ENCODE measurements around the gene OR8B3. TPM values are rescaled to one million over a fixed set of nuclear protein-coding genes. Genes with fewer than 3 reads are reported as not detected.

The OR8B3 gene
- total RNA-seq (not detected), total RNA-seq (0 reads per million in 29 experiments)
- not detected for total RNA-seq (2013)

- Mint-ChIP-seq H3K27me3 (no peaks in the 10 kb centered on the region), H3K4me1 (peaks cover 0 to 2% (median 0%) of the 10 kb centered on the region in 3 donors), H3K27ac (no peak within 1 kb of the TSS), H3K9me3 (no peaks in the 10 kb centered on the region), H3K4me3 (no peak within 1 kb of the TSS), H3K36me3 (no peaks in the 10 kb centered on the region)
- H3K4me3 ChIP-seq (ENCODE audit: control insufficient read depth in 1 of 2, extremely low read depth in 1 of 2, low read length in 1 of 2), result no peak within 1 kb of the TSS
- DNase-seq, result no peak
- H3K27me3 ChIP-seq (replicated peaks in 1 of 2; ENCODE audit: control insufficient read depth in 2 of 2, extremely low read depth in 1 of 2, insufficient read depth in 2 of 2, low read length in 1 of 2), result no peaks in the 10 kb centered on the region
- H3K9me3 ChIP-seq, result no peaks in the 10 kb centered on the region
- no peaks in the 10 kb centered on the region for H3K4me1 ChIP-seq (ENCODE audit: control insufficient read depth in 1 of 2, extremely low read depth in 1 of 2, insufficient read depth in 2 of 2, low read length in 2 of 2)
- no peak within 1 kb of the TSS for H3K27ac ChIP-seq (ENCODE audit: low read length)
- H3K36me3 ChIP-seq (ENCODE audit: control insufficient read depth in 2 of 2, extremely low read depth in 1 of 2, insufficient read depth in 1 of 2, low read length in 1 of 2), result no peaks in the 10 kb centered on the region
- ChIA-PET CTCF (no interaction called here), POLR2A (no interaction called here)
- ATAC-seq (replicated peaks in 1 of 4), result no peak
Measured at GRCh38 chr11:124398924-124399323, at the start of gene OR8B3. Gene OR8B3, minus strand, starts transcription at chr11:124399024. Its CDS starts 1,673 bp downstream, at chr11:124397351.

- ChIA-PET CTCF (no interaction called here), POLR2A (no interaction called here)
- Mint-ChIP-seq H3K4me3 (no peak overlapping the region), H3K4me1 (no peaks in the 10 kb centered on the region), H3K9me3 (peaks cover 4 to 18% (median 5%) of the 10 kb centered on the region in 3 donors), H3K27ac (no peak overlapping the region), H3K27me3 (peaks cover 2 to 15% of the 10 kb centered on the region in 2 donors), H3K36me3 (no peaks in the 10 kb centered on the region)
- H3K36me3 ChIP-seq (ENCODE audit: control insufficient read depth in 2 of 2, extremely low read depth in 1 of 2, insufficient read depth in 1 of 2, low read length in 1 of 2), result no peaks in the 10 kb centered on the region
- 63% methylated on average over 1 of the region's 1 CpG for WGBS (ENCODE audit: insufficient coverage)
- ATAC-seq (replicated peaks in 1 of 4) (no peak), DNase-seq (no peak)
- H3K4me1 ChIP-seq (ENCODE audit: control insufficient read depth in 1 of 2, extremely low read depth in 1 of 2, insufficient read depth in 2 of 2, low read length in 2 of 2), result no peaks in the 10 kb centered on the region
- H3K4me3 ChIP-seq (ENCODE audit: control insufficient read depth in 1 of 2, extremely low read depth in 1 of 2, low read length in 1 of 2), result no peak overlapping the region
- no peaks in the 10 kb centered on the region for H3K27me3 ChIP-seq (replicated peaks in 1 of 2; ENCODE audit: control insufficient read depth in 2 of 2, extremely low read depth in 1 of 2, insufficient read depth in 2 of 2, low read length in 1 of 2)
- H3K27ac ChIP-seq (ENCODE audit: low read length), result no peak overlapping the region
- no peaks in the 10 kb centered on the region for H3K9me3 ChIP-seq
Measured at GRCh38 chr11:124446916-124447315, 48.1 kb upstream of the OR8B3 start.

GRCh38 chr11:124445646-124446150 lies 46.9 kb upstream of the OR8B3 start, which contains the start of gene OR8B8:
Gene OR8B8, minus strand, starts transcription at chr11:124445696. Its CDS starts 4,611 bp downstream, at chr11:124441085.
- ChIA-PET POLR2A (no interaction called here), CTCF (no interaction called here)
- peaks cover 2 to 11% (median 6%) of the 10 kb centered on the region in 3 donors for H3K9me3 Mint-ChIP-seq
- Histone ChIP-seq H3K27ac (ENCODE audit: low read length) (no peak within 1 kb of the TSS), H3K4me1 (ENCODE audit: control insufficient read depth in 1 of 2, extremely low read depth in 1 of 2, insufficient read depth in 2 of 2, low read length in 2 of 2) (no peaks in the 10 kb centered on the region), H3K27me3 (replicated peaks in 1 of 2; ENCODE audit: control insufficient read depth in 2 of 2, extremely low read depth in 1 of 2, insufficient read depth in 2 of 2, low read length in 1 of 2) (peaks cover 0 to 4% of the 10 kb centered on the region in 2 experiments), H3K9me3 (no peaks in the 10 kb centered on the region), H3K4me3 (ENCODE audit: control insufficient read depth in 1 of 2, extremely low read depth in 1 of 2, low read length in 1 of 2) (no peak within 1 kb of the TSS), H3K36me3 (ENCODE audit: control insufficient read depth in 2 of 2, extremely low read depth in 1 of 2, insufficient read depth in 1 of 2, low read length in 1 of 2) (no peaks in the 10 kb centered on the region)
- H3K27me3 Mint-ChIP-seq, result peaks cover 2 to 17% of the 10 kb centered on the region in 2 donors
- no peak within 1 kb of the TSS for H3K4me3 Mint-ChIP-seq
- no peaks in the 10 kb centered on the region for H3K36me3 Mint-ChIP-seq
- ATAC-seq (replicated peaks in 1 of 4), result no peak
- no peak within 1 kb of the TSS for H3K27ac Mint-ChIP-seq
- no CpG with 5 or more reads among the region's 1 CpG for WGBS (ENCODE audit: insufficient coverage)
- no peaks in the 10 kb centered on the region for H3K4me1 Mint-ChIP-seq
- DNase-seq, result no peak

GRCh38 chr11:124442847-124443246 lies 44.0 kb upstream of the OR8B3 start:
- H3K27me3 Mint-ChIP-seq, result peaks cover 5 to 31% of the 10 kb centered on the region in 2 donors
- 54% methylated on average over 1 of the region's 2 CpGs for WGBS (ENCODE audit: insufficient coverage)
- POLR2A ChIA-PET, result no interaction called here

GRCh38 chr11:124442442-124442841 lies 43.6 kb upstream of the OR8B3 start:
- H3K4me1 Mint-ChIP-seq, result no peaks in the 10 kb centered on the region
- Histone ChIP-seq H3K9me3 (no peaks in the 10 kb centered on the region), H3K27ac (ENCODE audit: low read length) (no peak overlapping the region), H3K4me3 (ENCODE audit: control insufficient read depth in 1 of 2, extremely low read depth in 1 of 2, low read length in 1 of 2) (no peak overlapping the region), H3K36me3 (ENCODE audit: control insufficient read depth in 2 of 2, extremely low read depth in 1 of 2, insufficient read depth in 1 of 2, low read length in 1 of 2) (no peaks in the 10 kb centered on the region), H3K4me1 (ENCODE audit: control insufficient read depth in 1 of 2, extremely low read depth in 1 of 2, insufficient read depth in 2 of 2, low read length in 2 of 2) (no peaks in the 10 kb centered on the region), H3K27me3 (replicated peaks in 1 of 2; ENCODE audit: control insufficient read depth in 2 of 2, extremely low read depth in 1 of 2, insufficient read depth in 2 of 2, low read length in 1 of 2) (peaks cover 0 to 4% of the 10 kb centered on the region in 2 experiments)
- H3K9me3 Mint-ChIP-seq, result peaks cover 0 to 15% (median 0%) of the 10 kb centered on the region in 3 donors
- peaks cover 5 to 31% of the 10 kb centered on the region in 2 donors for H3K27me3 Mint-ChIP-seq
- no peak overlapping the region for H3K4me3 Mint-ChIP-seq
- POLR2A ChIA-PET, result no interaction called here
- ATAC-seq (replicated peaks in 1 of 4) (no peak), DNase-seq (no peak)
- H3K36me3 Mint-ChIP-seq, result no peaks in the 10 kb centered on the region
- CTCF ChIA-PET, result no interaction called here
- no peak overlapping the region for H3K27ac Mint-ChIP-seq
- 60% methylated on average over 5 of the region's 6 CpGs for WGBS (ENCODE audit: insufficient coverage)

More at GRCh38 chr11:124442847-124443246, 44.0 kb upstream of the OR8B3 start:
- DNase-seq (no peak), ATAC-seq (replicated peaks in 1 of 4) (no peak)
- Mint-ChIP-seq H3K4me1 (no peaks in the 10 kb centered on the region), H3K36me3 (no peaks in the 10 kb centered on the region), H3K4me3 (no peak overlapping the region), H3K9me3 (peaks cover 0 to 15% (median 0%) of the 10 kb centered on the region in 3 donors), H3K27ac (no peak overlapping the region)
- peaks cover 0 to 4% of the 10 kb centered on the region in 2 experiments for H3K27me3 ChIP-seq (replicated peaks in 1 of 2; ENCODE audit: control insufficient read depth in 2 of 2, extremely low read depth in 1 of 2, insufficient read depth in 2 of 2, low read length in 1 of 2)
- H3K27ac ChIP-seq (ENCODE audit: low read length), result no peak overlapping the region
- no peaks in the 10 kb centered on the region for H3K4me1 ChIP-seq (ENCODE audit: control insufficient read depth in 1 of 2, extremely low read depth in 1 of 2, insufficient read depth in 2 of 2, low read length in 2 of 2)
- H3K9me3 ChIP-seq, result no peaks in the 10 kb centered on the region
- no peaks in the 10 kb centered on the region for H3K36me3 ChIP-seq (ENCODE audit: control insufficient read depth in 2 of 2, extremely low read depth in 1 of 2, insufficient read depth in 1 of 2, low read length in 1 of 2)
- CTCF ChIA-PET, result no interaction called here
- no peak overlapping the region for H3K4me3 ChIP-seq (ENCODE audit: control insufficient read depth in 1 of 2, extremely low read depth in 1 of 2, low read length in 1 of 2)

GRCh38 chr11:124441519-124441918 lies 42.7 kb upstream of the OR8B3 start:
- no peaks in the 10 kb centered on the region for H3K36me3 Mint-ChIP-seq
- Histone ChIP-seq H3K27ac (ENCODE audit: low read length) (no peak overlapping the region), H3K4me3 (ENCODE audit: control insufficient read depth in 1 of 2, extremely low read depth in 1 of 2, low read length in 1 of 2) (no peak overlapping the region), H3K9me3 (no peaks in the 10 kb centered on the region), H3K27me3 (replicated peaks in 1 of 2; ENCODE audit: control insufficient read depth in 2 of 2, extremely low read depth in 1 of 2, insufficient read depth in 2 of 2, low read length in 1 of 2) (peaks cover 0 to 6% of the 10 kb centered on the region in 2 experiments), H3K4me1 (ENCODE audit: control insufficient read depth in 1 of 2, extremely low read depth in 1 of 2, insufficient read depth in 2 of 2, low read length in 2 of 2) (no peaks in the 10 kb centered on the region), H3K36me3 (ENCODE audit: control insufficient read depth in 2 of 2, extremely low read depth in 1 of 2, insufficient read depth in 1 of 2, low read length in 1 of 2) (no peaks in the 10 kb centered on the region)
- CTCF ChIA-PET, result no interaction called here
- H3K4me3 Mint-ChIP-seq, result no peak overlapping the region
- peaks cover 5 to 26% of the 10 kb centered on the region in 2 donors for H3K27me3 Mint-ChIP-seq
- DNase-seq (no peak), ATAC-seq (replicated peaks in 1 of 4) (no peak)
- H3K4me1 Mint-ChIP-seq, result no peaks in the 10 kb centered on the region
- WGBS (ENCODE audit: insufficient coverage), result 93% methylated on average over 6 of the region's 7 CpGs
- peaks cover 0 to 15% (median 0%) of the 10 kb centered on the region in 3 donors for H3K9me3 Mint-ChIP-seq
- POLR2A ChIA-PET, result no interaction called here
- H3K27ac Mint-ChIP-seq, result no peak overlapping the region
